ENCODE results near the gene TENM3.

Gene TENM3

DNA sequence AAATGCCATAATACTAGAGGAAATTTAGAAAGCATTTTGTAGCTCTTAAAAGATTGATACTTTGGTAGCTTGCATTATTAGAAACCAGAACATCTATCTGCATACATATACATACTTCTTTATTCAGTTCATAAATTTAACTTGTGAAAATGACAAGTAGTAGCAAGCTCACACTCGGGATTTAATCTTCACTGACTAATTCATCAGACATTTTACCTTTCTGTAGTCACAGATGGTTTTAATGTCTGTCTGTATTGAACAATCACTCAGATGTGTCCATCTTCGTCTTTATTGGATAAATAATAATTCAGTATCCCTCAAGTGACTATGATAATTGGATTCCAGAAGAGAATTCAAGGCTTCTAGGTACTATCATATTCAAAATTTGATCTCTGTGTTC is 232.3 kb downstream of the TENM3 start:
- H3K36me3 Mint-ChIP-seq (ENCODE audit: low read depth): peaks cover 28% of the 10 kb centered on the region
- H3K27ac Mint-ChIP-seq: no peak overlapping the region
- DNase-seq: no peak
- H3K4me1 Mint-ChIP-seq: peaks cover 5% of the 10 kb centered on the region
- no peaks in the 10 kb centered on the region for H3K27me3 Mint-ChIP-seq (ENCODE audit: low read depth, poor library complexity)
- TF ChIP-seq, protein P1, sequence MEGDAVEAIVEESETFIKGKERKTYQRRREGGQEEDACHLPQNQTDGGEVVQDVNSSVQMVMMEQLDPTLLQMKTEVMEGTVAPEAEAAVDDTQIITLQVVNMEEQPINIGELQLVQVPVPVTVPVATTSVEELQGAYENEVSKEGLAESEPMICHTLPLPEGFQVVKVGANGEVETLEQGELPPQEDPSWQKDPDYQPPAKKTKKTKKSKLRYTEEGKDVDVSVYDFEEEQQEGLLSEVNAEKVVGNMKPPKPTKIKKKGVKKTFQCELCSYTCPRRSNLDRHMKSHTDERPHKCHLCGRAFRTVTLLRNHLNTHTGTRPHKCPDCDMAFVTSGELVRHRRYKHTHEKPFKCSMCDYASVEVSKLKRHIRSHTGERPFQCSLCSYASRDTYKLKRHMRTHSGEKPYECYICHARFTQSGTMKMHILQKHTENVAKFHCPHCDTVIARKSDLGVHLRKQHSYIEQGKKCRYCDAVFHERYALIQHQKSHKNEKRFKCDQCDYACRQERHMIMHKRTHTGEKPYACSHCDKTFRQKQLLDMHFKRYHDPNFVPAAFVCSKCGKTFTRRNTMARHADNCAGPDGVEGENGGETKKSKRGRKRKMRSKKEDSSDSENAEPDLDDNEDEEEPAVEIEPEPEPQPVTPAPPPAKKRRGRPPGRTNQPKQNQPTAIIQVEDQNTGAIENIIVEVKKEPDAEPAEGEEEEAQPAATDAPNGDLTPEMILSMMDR (IDR thresholded peaks at IDR 0.05): no peak
- peaks cover 25% of the 10 kb centered on the region for H3K9me3 Mint-ChIP-seq
- H3K4me3 Mint-ChIP-seq: no peak overlapping the region

DNA sequence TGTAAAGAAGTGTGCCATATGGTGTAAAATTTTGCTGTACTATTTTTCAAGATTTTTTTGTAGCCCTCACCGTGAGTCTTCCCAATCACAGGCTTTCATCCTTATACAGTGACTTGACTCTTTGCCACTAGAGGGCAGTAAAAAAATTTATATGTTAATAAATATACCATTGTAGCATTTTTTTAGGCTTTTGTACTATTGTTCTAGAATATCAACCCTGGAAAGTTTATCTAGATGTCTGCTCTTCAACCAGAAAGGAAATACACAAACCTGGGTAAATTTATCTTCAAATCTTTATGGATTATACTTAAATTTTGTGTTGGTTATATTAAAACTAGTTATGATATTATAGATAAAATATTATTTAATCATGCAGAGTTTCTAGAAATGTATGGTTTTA is 235.3 kb downstream of the TENM3 start:
- H3K9me3 Mint-ChIP-seq: peaks cover 3% of the 10 kb centered on the region
- no peak overlapping the region for H3K27ac Mint-ChIP-seq
- TF ChIP-seq, protein P1 (IDR thresholded peaks at IDR 0.05): peak; percentile 72
- H3K27me3 Mint-ChIP-seq (ENCODE audit: low read depth, poor library complexity): no peaks in the 10 kb centered on the region
- peaks cover 12% of the 10 kb centered on the region for H3K36me3 Mint-ChIP-seq (ENCODE audit: low read depth)
- no peak overlapping the region for H3K4me3 Mint-ChIP-seq
- peaks cover 5% of the 10 kb centered on the region for H3K4me1 Mint-ChIP-seq
- no peak for DNase-seq

DNA sequence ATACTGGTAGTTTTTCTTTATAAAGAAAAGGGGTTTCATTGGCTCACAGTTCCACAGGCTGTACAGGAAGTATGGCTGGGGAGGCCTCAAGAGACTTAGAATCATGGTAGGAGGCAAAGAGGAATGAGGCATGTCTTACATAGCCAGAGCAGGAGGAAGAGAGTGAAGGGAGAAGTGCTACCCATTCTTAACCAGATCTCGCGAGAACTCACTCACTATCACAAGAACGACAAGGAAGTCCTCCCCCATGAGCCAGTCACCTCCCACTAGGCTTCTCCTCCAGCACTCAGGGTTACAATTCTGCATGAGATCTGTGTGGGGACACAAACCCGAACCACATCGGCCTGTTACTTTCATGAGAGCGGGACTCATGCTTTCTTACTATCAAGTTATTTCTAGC is 240.5 kb downstream of the TENM3 start:
- TF ChIP-seq, protein P1 (IDR thresholded peaks at IDR 0.05): no peak
- H3K27me3 Mint-ChIP-seq (ENCODE audit: low read depth, poor library complexity): no peaks in the 10 kb centered on the region
- no peak overlapping the region for H3K27ac Mint-ChIP-seq
- H3K36me3 Mint-ChIP-seq (ENCODE audit: low read depth): peaks cover 50% of the 10 kb centered on the region
- DNase-seq: no peak
- H3K4me3 Mint-ChIP-seq: no peak overlapping the region
- H3K4me1 Mint-ChIP-seq: no peaks in the 10 kb centered on the region
- peaks cover 36% of the 10 kb centered on the region for H3K9me3 Mint-ChIP-seq

DNA sequence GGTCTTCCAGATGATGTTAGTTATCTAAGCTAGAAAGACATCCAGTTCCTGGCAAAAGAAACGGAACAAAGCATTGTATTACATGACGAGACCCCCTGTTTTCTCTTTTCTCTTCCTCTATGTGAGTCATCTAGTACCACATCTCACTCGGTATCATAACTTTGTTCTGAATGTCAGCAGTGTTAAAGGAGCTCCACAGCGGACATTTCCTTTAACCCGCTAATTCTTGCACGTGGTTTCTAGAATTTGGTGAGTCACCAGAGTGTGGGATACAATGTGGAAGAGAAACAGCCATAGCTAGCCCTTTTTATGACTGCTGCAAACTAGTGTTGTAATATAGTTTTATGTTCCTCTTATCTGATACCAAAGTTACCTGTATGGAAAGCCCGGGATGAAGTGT is 243.7 kb downstream of the TENM3 start:
- TF ChIP-seq, protein P1 (IDR thresholded peaks at IDR 0.05): no peak
- no peaks in the 10 kb centered on the region for H3K4me1 Mint-ChIP-seq
- H3K9me3 Mint-ChIP-seq: peaks cover 40% of the 10 kb centered on the region
- no peak overlapping the region for H3K4me3 Mint-ChIP-seq
- no peak for DNase-seq
- H3K27ac Mint-ChIP-seq: no peak overlapping the region
- no peaks in the 10 kb centered on the region for H3K27me3 Mint-ChIP-seq (ENCODE audit: low read depth, poor library complexity)
- peaks cover 54% of the 10 kb centered on the region for H3K36me3 Mint-ChIP-seq (ENCODE audit: low read depth)

DNA sequence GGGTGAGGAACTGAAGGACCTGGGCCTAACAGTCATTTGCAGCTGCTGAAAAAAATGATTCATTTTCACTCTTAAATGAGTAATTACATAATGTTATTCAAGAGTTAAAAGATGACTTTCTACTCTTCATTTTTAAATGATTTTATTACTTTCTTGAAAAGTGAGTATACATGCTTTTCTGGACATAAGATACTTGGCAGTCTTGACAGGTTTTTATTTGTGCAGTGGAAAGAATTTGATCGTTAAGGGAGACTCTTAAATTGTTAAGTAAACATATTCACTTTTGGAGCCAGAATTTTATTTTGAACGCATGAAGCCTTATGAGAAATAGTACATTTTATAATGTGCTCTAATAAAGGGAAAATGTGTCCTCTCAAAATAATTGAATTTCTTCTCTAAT is 245.7 kb downstream of the TENM3 start:
- Mint-ChIP-seq H3K9me3 (peaks cover 36% of the 10 kb centered on the region), H3K27ac (no peak overlapping the region), H3K4me3 (no peak overlapping the region), H3K27me3 (ENCODE audit: low read depth, poor library complexity) (no peaks in the 10 kb centered on the region), H3K36me3 (ENCODE audit: low read depth) (peaks cover 48% of the 10 kb centered on the region), H3K4me1 (no peaks in the 10 kb centered on the region)
- DNase-seq: no peak
- TF ChIP-seq, protein P1 (IDR thresholded peaks at IDR 0.05): no peak

DNA sequence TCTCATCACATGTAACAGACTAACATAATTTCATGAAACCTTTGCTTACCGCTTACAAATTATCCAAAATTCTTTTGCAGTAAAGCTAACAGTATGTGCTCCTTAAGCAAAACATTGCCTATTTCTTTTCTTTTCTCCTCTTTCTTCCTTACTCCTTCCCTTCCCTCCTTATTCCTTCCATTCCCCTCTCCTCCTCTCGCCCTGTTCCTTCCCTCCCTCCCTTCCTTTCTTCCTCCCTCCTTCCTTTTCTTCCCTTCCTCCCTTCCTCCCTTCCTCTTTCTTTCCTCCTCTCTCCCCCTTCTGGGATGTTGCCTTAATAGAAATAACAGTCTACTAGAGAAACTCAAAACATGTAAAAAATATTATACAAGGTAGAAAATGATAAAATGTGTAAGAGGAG is 246.4 kb downstream of the TENM3 start:
- H3K4me3 Mint-ChIP-seq: no peak overlapping the region
- H3K36me3 Mint-ChIP-seq (ENCODE audit: low read depth): peaks cover 44% of the 10 kb centered on the region
- peaks cover 34% of the 10 kb centered on the region for H3K9me3 Mint-ChIP-seq
- TF ChIP-seq, protein P1 (IDR thresholded peaks at IDR 0.05): no peak
- no peaks in the 10 kb centered on the region for H3K27me3 Mint-ChIP-seq (ENCODE audit: low read depth, poor library complexity)
- no peak overlapping the region for H3K27ac Mint-ChIP-seq
- no peak for DNase-seq
- no peaks in the 10 kb centered on the region for H3K4me1 Mint-ChIP-seq
